Subcutaneous abdominal adipose tissue (tissue), 5 donors: ENCODE data around the gene CCL27.

Source experiments
- H3K27ac ChIP-seq: one replicate; pipeline ENCODE4 v1.7.0; 2013; ENCODE audit warnings: low read depth, mild to moderate bottlenecking, inconsistent platforms, low read length, moderate library complexity
- H3K27me3 ChIP-seq, 5 donors: one replicate each; pipeline ENCODE4 v1.7.0; 2013; ENCODE audit warnings: low read length in 5 of 5, inconsistent platforms in 1 of 5; ENCODE audit not compliant: control insufficient read depth in 5 of 5, insufficient read depth in 4 of 5
- H3K36me3 ChIP-seq, 5 donors: one replicate each; pipeline ENCODE4 v1.7.0; 2013; ENCODE audit warnings: low read length in 5 of 5; ENCODE audit not compliant: control insufficient read depth in 5 of 5, insufficient read depth in 5 of 5
- H3K4me1 ChIP-seq, 5 donors: one replicate each; pipeline ENCODE4 v1.7.0; 2013; ENCODE audit warnings: low read length in 5 of 5, mild to moderate bottlenecking in 3 of 5, moderate library complexity in 1 of 5; ENCODE audit not compliant: control insufficient read depth in 5 of 5, insufficient read depth in 5 of 5
- H3K4me3 ChIP-seq, 5 donors: one replicate each; pipeline ENCODE4 v1.7.0; 2013; ENCODE audit warnings: low read length in 5 of 5, low read depth in 1 of 5
- H3K9ac ChIP-seq, 5 donors: one replicate each; pipeline ENCODE4 v1.7.0; 2013; ENCODE audit warnings: low read length in 5 of 5, mild to moderate bottlenecking in 4 of 5, moderate library complexity in 3 of 5
- H3K9me3 ChIP-seq, 5 donors: one replicate each; pipeline ENCODE4 v1.7.0; 2013; ENCODE audit warnings: low read length in 5 of 5; ENCODE audit not compliant: control insufficient read depth in 5 of 5
- donor health status: healthy.
- donor health status: healthy.
- donor health status: healthy.
- donor health status: healthy.
- donor health status: healthy.

The CCL27 gene

DNA sequence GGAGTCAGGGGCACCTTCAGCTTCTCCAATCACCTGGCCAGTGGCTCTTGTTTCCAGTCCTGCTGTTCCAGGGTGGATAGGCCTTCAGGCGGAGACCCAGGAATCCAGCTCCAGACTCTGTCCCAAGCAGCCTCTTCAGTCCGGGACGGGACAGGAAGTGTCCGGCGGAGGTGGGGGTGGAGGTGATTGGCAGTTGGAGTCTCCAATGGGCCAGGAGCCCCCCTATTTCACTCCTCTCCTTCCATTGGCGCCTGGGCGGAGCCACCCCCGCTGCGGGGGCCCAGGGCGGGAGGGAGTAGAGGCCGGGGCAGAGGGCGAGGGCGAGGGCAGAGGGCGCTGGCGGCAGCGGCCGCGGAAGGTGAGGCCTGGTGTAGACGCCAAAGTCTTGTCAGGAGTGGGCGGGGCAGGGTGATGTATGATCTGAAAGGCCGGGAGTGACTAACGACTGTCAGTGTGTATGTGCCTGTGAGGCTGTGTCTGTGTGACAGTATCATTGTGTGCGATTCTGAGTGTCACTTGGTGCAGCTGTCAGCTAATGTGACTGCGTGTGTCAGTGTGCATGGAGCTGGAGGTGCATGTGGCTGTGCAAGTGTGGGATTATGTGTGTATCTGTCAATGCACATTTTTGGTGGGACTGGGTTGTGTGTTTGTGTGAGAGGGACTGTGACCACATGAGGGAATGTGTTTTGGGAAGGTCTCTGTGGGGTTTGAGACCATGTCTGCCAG lies 10.4 kb downstream of the CCL27 start, which contains the start of gene IL11RA:
TSS of gene IL11RA (plus strand) at position 310 of the 726 bp plus-strand sequence. CDS start 3,033 bp downstream, outside the sequence.
- H3K4me1 ChIP-seq = peaks cover 24 to 61% (median 58%) of the 10 kb centered on the region in 5 donors
- peak within 1 kb of the TSS; percentile 17 to 82 (median 74) for H3K9ac ChIP-seq
- peaks cover 0 to 26% (median 22%) of the 10 kb centered on the region in 5 donors for H3K36me3 ChIP-seq
- no peaks in the 10 kb centered on the region for H3K27me3 ChIP-seq
- H3K27ac ChIP-seq = peak within 1 kb of the TSS; percentile 93
- peak within 1 kb of the TSS; percentile 61 to 83 (median 71) for H3K4me3 ChIP-seq
- no peaks in the 10 kb centered on the region for H3K9me3 ChIP-seq

DNA sequence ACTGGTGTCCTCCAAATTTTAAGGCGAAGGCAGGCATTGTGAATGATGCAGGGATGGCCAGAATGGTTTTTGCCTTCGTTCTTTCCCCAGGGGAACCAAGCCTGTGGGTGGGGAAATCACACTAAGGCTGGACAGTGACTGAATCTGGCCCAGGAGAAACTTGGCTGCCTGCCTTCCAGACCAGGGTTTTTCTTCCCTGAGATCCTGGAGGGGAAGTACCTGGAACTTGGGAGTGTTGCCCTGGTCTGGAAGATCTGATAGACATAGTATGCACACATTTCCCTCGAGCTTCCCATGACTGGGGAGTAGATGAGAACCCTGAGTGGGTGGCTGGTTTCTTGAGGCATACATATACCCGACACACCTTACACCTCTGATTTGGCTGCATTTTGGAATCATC lies 11.1 kb downstream of the CCL27 start:
- Histone ChIP-seq H3K36me3 (peaks cover 0 to 24% (median 22%) of the 10 kb centered on the region in 5 donors), H3K4me1 (peaks cover 24 to 67% (median 65%) of the 10 kb centered on the region in 5 donors), H3K9ac (peak overlapping the region; percentile 17 to 82 (median 56)), H3K9me3 (no peaks in the 10 kb centered on the region), H3K4me3 (peak overlapping the region; percentile 61 to 83 (median 71)), H3K27ac (peak overlapping the region; percentile 93), H3K27me3 (no peaks in the 10 kb centered on the region)

DNA sequence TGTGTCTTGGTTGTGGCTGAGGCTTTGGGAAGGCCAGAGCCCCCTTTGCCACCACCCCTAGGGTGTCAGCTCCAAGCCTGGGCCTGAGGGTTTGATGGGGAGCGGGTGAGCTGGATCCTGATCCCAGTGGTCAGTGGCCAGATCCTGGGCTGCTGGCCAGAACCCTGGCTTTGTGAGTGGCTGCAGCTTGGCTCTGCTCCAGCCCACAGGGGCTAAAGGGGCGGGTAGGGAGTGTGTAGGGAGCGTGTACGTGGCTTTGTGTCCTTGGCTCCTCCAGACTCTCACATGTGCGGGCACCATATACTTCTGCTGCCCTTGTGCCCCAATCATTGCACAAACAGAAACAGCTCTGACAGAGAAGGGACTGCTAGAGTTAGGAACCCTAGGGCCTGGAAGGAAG lies 11.6 kb downstream of the CCL27 start:
- H3K9ac ChIP-seq = peak overlapping the region in 2 of 5 donors; percentile 8 to 17
- peak overlapping the region in 1 of 5 donors; percentile 0 for H3K4me3 ChIP-seq
- no peaks in the 10 kb centered on the region for H3K9me3 ChIP-seq
- peak overlapping the region; percentile 93 for H3K27ac ChIP-seq
- no peaks in the 10 kb centered on the region for H3K27me3 ChIP-seq
- peaks cover 27 to 72% (median 70%) of the 10 kb centered on the region in 5 donors for H3K4me1 ChIP-seq
- peaks cover 0 to 24% (median 22%) of the 10 kb centered on the region in 5 donors for H3K36me3 ChIP-seq

DNA sequence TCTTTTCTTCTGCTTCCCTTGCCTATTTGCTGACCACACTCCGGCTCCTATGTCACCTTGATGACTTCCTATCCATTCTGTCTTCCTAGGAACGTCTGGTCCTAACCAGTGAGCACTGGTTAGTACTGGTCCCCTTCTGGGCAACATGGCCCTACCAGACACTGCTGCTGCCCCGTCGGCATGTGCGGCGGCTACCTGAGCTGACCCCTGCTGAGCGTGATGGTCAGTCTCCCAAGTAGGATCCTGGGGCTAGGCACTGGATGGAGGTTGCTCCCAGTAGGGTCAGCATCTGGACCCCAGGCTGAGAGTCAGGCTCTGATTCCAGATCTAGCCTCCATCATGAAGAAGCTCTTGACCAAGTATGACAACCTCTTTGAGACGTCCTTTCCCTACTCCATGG lies 13.8 kb downstream of the CCL27 start:
- Histone ChIP-seq H3K36me3 (peaks cover 0 to 24% (median 22%) of the 10 kb centered on the region in 5 donors), H3K9me3 (no peaks in the 10 kb centered on the region), H3K9ac (no peak overlapping the region), H3K27ac (no peak overlapping the region), H3K4me1 (peaks cover 23 to 60% (median 52%) of the 10 kb centered on the region in 5 donors), H3K4me3 (no peak overlapping the region), H3K27me3 (no peaks in the 10 kb centered on the region)

DNA sequence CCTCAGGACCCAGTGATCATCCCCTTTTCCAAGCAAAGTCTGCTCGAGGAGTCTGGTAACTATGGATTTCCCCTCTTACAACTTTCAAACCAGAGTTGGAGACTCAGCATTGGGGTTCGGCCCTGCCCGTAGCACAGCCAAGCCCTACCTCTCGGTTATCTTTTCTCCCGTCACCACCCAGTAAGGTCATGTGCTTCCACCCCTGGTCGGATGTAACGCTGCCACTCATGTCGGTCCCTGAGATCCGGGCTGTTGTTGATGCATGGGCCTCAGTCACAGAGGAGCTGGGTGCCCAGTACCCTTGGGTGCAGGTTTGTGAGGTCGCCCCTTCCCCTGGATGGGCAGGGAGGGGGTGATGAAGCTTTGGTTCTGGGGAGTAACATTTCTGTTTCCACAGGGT lies 14.8 kb downstream of the CCL27 start:
- H3K9ac ChIP-seq = peak overlapping the region; percentile 33 to 93 (median 91)
- H3K27me3 ChIP-seq = no peaks in the 10 kb centered on the region
- H3K4me1 ChIP-seq = peaks cover 18 to 50% (median 41%) of the 10 kb centered on the region in 5 donors
- H3K36me3 ChIP-seq = peaks cover 0 to 24% (median 22%) of the 10 kb centered on the region in 5 donors
- no peaks in the 10 kb centered on the region for H3K9me3 ChIP-seq
- peak overlapping the region; percentile 81 to 94 (median 89) for H3K4me3 ChIP-seq
- peak overlapping the region; percentile 76 for H3K27ac ChIP-seq

DNA sequence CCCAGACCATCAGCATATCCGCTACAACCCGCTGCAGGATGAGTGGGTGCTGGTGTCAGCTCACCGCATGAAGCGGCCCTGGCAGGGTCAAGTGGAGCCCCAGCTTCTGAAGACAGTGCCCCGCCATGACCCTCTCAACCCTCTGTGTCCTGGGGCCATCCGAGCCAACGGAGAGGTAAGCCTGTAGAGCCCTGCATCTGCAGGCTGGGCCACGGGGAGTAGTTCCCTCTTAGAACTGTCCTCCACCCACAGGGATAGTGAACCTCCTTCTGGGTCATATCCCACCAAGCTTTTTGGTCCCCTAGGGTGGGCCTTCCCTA lies 15.4 kb downstream of the CCL27 start:
- Histone ChIP-seq H3K4me1 (peaks cover 12 to 44% (median 35%) of the 10 kb centered on the region in 5 donors), H3K9ac (peak overlapping the region; percentile 54 to 93 (median 91)), H3K27me3 (no peaks in the 10 kb centered on the region), H3K9me3 (no peaks in the 10 kb centered on the region), H3K27ac (peak overlapping the region; percentile 76), H3K4me3 (peak overlapping the region; percentile 81 to 94 (median 89)), H3K36me3 (peaks cover 0 to 24% (median 22%) of the 10 kb centered on the region in 5 donors)

DNA sequence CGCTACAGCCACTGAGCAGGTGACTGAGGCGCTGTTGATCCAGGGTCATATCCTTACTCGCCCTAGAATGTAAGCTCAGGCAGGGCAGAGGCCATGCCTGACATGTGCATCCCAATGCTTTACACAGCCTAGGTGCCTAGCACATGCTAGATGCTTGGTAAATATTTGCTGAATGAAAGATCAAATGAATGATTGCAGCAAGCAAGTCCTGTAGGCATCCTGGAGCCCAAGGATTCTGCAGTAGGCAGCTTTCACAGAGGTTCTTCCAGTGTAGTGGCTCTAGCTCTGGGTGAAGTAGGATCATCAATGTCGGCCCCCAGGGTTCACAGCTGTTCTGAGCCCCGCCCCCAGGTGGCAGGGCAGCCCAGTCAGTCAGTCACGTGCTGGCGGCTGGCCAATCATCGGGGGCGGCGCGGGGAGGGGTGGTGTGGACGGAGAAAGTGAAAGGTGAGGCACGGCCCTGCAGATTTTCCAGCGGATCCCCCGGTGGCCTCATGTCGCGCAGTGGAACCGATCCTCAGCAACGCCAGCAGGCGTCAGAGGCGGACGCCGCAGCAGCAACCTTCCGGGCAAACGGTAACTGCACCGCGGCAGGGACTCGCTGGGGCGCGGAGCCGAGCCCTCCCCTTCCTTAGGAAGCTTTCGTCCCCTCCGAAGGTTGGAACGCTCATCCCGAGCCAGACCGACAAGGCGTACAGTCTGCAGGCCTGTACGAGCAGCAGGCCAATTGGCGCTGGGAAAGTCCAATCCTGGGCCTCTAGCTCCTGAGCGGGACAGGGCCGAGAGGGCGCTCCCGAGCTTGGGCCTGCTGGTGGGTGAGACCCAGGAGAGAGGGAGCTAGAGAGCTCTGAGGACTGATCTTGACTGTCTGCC lies 16.0 kb downstream of the CCL27 start, which contains the start of gene GALT:
TSS of gene GALT (plus strand) at position 465 of the 873 bp plus-strand sequence. CDS start at position 495, 30 bp downstream.
- Histone ChIP-seq H3K36me3 (peaks cover 0 to 24% (median 22%) of the 10 kb centered on the region in 5 donors), H3K4me3 (peak within 1 kb of the TSS; percentile 81 to 94 (median 89)), H3K4me1 (peaks cover 12 to 38% (median 30%) of the 10 kb centered on the region in 5 donors), H3K9me3 (no peaks in the 10 kb centered on the region), H3K27ac (peak within 1 kb of the TSS; percentile 76), H3K9ac (peak within 1 kb of the TSS; percentile 54 to 93 (median 91)), H3K27me3 (no peaks in the 10 kb centered on the region)

DNA sequence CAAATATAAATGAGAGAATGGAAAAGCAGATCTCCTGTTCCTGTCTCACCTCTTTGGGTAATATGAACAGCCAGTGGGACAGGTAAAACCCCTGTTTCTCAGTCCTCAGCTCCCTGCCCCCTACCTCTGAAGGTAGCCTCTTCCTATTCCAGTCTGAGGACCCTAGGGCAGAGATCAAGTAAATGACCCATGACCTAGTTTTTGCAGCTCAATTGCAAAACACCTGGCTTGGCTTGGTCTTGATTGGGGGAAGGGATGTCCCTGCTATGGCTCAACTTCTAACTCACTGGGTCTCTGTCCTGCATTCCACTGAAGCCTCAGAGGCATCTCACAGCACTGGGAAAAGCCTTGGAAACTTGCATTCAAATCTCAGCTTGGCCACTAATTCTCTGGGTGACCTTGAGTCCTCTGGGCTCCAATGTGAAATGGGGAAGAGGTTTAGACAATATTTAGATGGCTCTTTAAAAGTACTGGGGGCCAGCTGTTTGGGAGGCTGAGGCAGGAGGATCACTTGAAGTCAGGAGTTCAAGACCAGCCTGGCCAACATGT lies 17.6 kb downstream of the CCL27 start:
- Histone ChIP-seq H3K9me3 (no peaks in the 10 kb centered on the region), H3K36me3 (peaks cover 0 to 20% (median 17%) of the 10 kb centered on the region in 5 donors), H3K27me3 (no peaks in the 10 kb centered on the region), H3K9ac (no peak overlapping the region), H3K27ac (no peak overlapping the region), H3K4me1 (peaks cover 8 to 30% (median 22%) of the 10 kb centered on the region in 5 donors), H3K4me3 (no peak overlapping the region)

DNA sequence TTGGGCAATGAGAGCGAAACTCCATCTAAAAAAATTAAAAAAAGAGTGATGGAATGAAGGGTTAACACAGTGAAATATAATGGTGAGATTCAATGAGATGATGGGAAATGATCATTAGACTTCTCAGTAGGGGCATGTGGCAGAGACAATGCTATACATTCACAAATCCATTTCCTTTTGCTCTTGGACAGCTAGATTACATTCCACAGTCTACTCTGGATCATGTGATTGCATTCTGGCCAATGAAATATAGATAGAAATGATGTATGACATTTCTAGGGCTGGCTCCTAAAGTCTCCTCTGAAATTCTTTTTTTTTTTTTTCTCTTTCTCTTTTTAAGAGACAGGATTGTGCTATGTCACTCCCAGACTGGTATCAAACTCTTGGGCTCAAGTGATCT lies 19.8 kb downstream of the CCL27 start:
- H3K36me3 ChIP-seq = no peaks in the 10 kb centered on the region
- H3K9ac ChIP-seq = no peak overlapping the region
- no peak overlapping the region for H3K27ac ChIP-seq
- peaks cover 10 to 34% (median 25%) of the 10 kb centered on the region in 5 donors for H3K4me1 ChIP-seq
- H3K4me3 ChIP-seq = no peak overlapping the region
- H3K27me3 ChIP-seq = no peaks in the 10 kb centered on the region
- H3K9me3 ChIP-seq = no peaks in the 10 kb centered on the region
